Keratinocyte (primary cell): ENCODE measurements around the gene ANKRD33. TPM values are rescaled to one million over a fixed set of nuclear protein-coding genes. Genes with fewer than 3 reads are reported as not detected.

Experiments used
- DNase-seq: peaks from one replicate; pipeline ENCODE4 v3.0.0-alpha.2; 2011; ENCODE audit warnings: low read depth, missing footprints, low spot score
- FAIRE-seq: peaks from 2 replicates; lab custom pipeline; 2011; peaks lifted over from hg19 to GRCh38; lab: Jason Lieb, UNC
- H2AFZ ChIP-seq: 2 replicates; pipeline ENCODE4 v1.6.0; 2012; ENCODE audit warnings: low read length, control low read depth, inconsistent platforms; ENCODE audit not compliant: control insufficient read depth
- H3K27ac ChIP-seq: 2 replicates; pipeline ENCODE4 v1.5.1; 2011; ENCODE audit warnings: low read length; ENCODE audit not compliant: control insufficient read depth, insufficient read depth
- H3K27me3 ChIP-seq: 3 replicates; pipeline ENCODE4 v1.6.0; 2011; ENCODE audit warnings: low read length; ENCODE audit not compliant: control insufficient read depth, insufficient read depth; ENCODE audit errors: extremely low read depth
- H3K36me3 ChIP-seq, 2 experiments: 2 replicates in 1 of 2; 3 replicates in 1 of 2; pipeline ENCODE4 v1.5.1; 2011; ENCODE audit warnings: low read length in 2 of 2, mild to moderate bottlenecking in 1 of 2; ENCODE audit not compliant: control insufficient read depth in 2 of 2, insufficient read depth in 2 of 2; ENCODE audit errors: extremely low read depth in 1 of 2
- H3K4me1 ChIP-seq: 3 replicates; pipeline ENCODE4 v1.5.1; 2011; ENCODE audit warnings: low read length; ENCODE audit not compliant: control insufficient read depth, insufficient read depth; ENCODE audit errors: extremely low read depth
- H3K4me2 ChIP-seq: 3 replicates; pipeline ENCODE4 v1.6.0; 2011; ENCODE audit warnings: low read depth, low read length; ENCODE audit not compliant: control insufficient read depth, insufficient read depth; ENCODE audit errors: extremely low read depth
- H3K4me3 ChIP-seq, 3 experiments: fragments of 200-600 bp in 1 of 3; sonication (generic) in 1 of 3; 2 replicates in 2 of 3; 3 replicates in 1 of 3; pipeline ENCODE4 v1.5.1; 2011 to 2016; ENCODE audit warnings: low read length in 3 of 3, mild to moderate bottlenecking in 3 of 3, control low read depth in 2 of 3, inconsistent platforms in 1 of 3, low read depth in 1 of 3, mixed read lengths in 1 of 3, mixed run types in 1 of 3, moderate library complexity in 1 of 3; ENCODE audit not compliant: control insufficient read depth in 2 of 3, insufficient read depth in 2 of 3; ENCODE audit errors: extremely low read depth in 1 of 3
- H3K79me2 ChIP-seq: 2 replicates; pipeline ENCODE4 v1.6.0; 2012; ENCODE audit warnings: low read length; ENCODE audit not compliant: control insufficient read depth, insufficient read depth
- H3K9ac ChIP-seq: 3 replicates; pipeline ENCODE4 v1.6.0; 2011; ENCODE audit warnings: low read length; ENCODE audit not compliant: control insufficient read depth, insufficient read depth; ENCODE audit errors: extremely low read depth
- H3K9me1 ChIP-seq: 3 replicates; pipeline ENCODE4 v1.6.0; 2011; ENCODE audit warnings: low read length; ENCODE audit not compliant: control insufficient read depth, insufficient read depth; ENCODE audit errors: extremely low read depth
- H3K9me3 ChIP-seq: 2 replicates; pipeline ENCODE4 v1.5.1; 2012; ENCODE audit warnings: low read depth, low read length; ENCODE audit not compliant: control insufficient read depth
- H4K20me1 ChIP-seq: 3 replicates; pipeline ENCODE4 v1.6.0; 2011; ENCODE audit warnings: low read length; ENCODE audit not compliant: control insufficient read depth, insufficient read depth; ENCODE audit errors: extremely low read depth
- EZH2 ChIP-seq: IDR thresholded peaks from one replicate; pipeline ENCODE4 v1.6.1; 2012; ENCODE audit warnings: inconsistent platforms, mild to moderate bottlenecking, low read length, moderate library complexity
- dilution Hi-C: fragments of 300-500 bp; cut with MboI; formaldehyde crosslinking; loops from one replicate; pipeline ENCODE4 v1.7.0; 2020; ENCODE audit warnings: low sequenced_read_pairs; ENCODE audit not compliant: extremely low pct_ligation_motif_present
- polyA plus RNA-seq, 5 experiments: library from polyadenylated mRNA; depleted of rRNA in 3 of 5; stranded (reverse) in 3 of 5; stranded (forward) in 1 of 5; unstranded in 1 of 5; fragments of >200 nt; gene quantifications; 1 replicate in 1 of 5; 2 replicates in 3 of 5; 3 replicates in 1 of 5; pipeline versions ENCODE4 v1.2.1 to v1.2.3, GENCODE V29; 2011 to 2012; ENCODE audit warnings: missing spikeins in 2 of 5, low read depth in 1 of 5, low replicate concordance in 1 of 5
- TF ChIP-seq, protein P1 (sequence below), 3 experiments: IDR thresholded peaks in 1 of 3; conservative IDR thresholded peaks in 1 of 3; optimal IDR thresholded peaks in 1 of 3; 2 replicates in 2 of 3; 3 replicates in 1 of 3; pipeline versions ENCODE3 to v1.5.1; 2011; ENCODE audit warnings: low read length in 3 of 3, mild to moderate bottlenecking in 3 of 3, moderate library complexity in 2 of 3, control low read depth in 1 of 3, inconsistent platforms in 1 of 3; ENCODE audit not compliant: insufficient read depth in 2 of 3; ENCODE audit errors: extremely low read depth in 1 of 3

Gene ANKRD33
- polyA plus RNA-seq, 1 donor (not counting 4 experiments of a cell fraction or from before 2014, with no cell fraction given): not detected

DNA sequence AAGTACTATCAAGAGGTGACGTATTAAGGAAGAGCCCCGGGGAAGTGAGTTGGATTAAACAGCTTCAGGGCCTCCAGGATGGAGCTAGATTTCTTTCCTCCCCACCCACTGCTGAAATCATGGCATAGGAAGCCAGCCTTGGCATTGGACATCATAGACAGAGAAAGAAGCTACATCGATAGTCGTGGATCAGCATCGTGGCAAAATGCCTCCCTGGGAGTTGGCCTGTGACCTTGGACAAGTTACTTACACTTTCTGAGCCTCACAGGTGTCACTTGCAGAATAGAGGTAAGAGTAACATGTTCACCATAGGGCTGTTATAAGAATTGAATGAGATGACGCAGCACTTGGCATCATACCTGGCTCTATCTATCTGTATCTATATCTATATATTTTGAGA lies 5.9 kb downstream of the ANKRD33 start:
- TF ChIP-seq, protein P1, sequence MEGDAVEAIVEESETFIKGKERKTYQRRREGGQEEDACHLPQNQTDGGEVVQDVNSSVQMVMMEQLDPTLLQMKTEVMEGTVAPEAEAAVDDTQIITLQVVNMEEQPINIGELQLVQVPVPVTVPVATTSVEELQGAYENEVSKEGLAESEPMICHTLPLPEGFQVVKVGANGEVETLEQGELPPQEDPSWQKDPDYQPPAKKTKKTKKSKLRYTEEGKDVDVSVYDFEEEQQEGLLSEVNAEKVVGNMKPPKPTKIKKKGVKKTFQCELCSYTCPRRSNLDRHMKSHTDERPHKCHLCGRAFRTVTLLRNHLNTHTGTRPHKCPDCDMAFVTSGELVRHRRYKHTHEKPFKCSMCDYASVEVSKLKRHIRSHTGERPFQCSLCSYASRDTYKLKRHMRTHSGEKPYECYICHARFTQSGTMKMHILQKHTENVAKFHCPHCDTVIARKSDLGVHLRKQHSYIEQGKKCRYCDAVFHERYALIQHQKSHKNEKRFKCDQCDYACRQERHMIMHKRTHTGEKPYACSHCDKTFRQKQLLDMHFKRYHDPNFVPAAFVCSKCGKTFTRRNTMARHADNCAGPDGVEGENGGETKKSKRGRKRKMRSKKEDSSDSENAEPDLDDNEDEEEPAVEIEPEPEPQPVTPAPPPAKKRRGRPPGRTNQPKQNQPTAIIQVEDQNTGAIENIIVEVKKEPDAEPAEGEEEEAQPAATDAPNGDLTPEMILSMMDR (optimal IDR thresholded peaks at IDR 0.05 in 1 of 3, IDR thresholded peaks at IDR 0.05 in 1 of 3, conservative IDR thresholded peaks at IDR 0.05 in 1 of 3; ENCODE audit: extremely low read depth in 1 of 3, insufficient read depth in 2 of 3, low read length in 3 of 3): no peak
- TF ChIP-seq EZH2: no peak
- Histone ChIP-seq H3K9ac (no peak overlapping the region), H4K20me1 (no peaks in the 10 kb centered on the region), H3K9me1 (no peaks in the 10 kb centered on the region), H3K79me2 (no peaks in the 10 kb centered on the region), H3K4me1 (no peaks in the 10 kb centered on the region), H3K4me2 (no peak overlapping the region), H3K27me3 (peaks cover 3% of the 10 kb centered on the region), H2AFZ (no peak overlapping the region), H3K9me3 (no peaks in the 10 kb centered on the region), H3K36me3 (no peaks in the 10 kb centered on the region), H3K4me3 (no peak overlapping the region), H3K27ac (no peak overlapping the region)
- dilution Hi-C loops: no loop called here
- DNase-seq (no peak), FAIRE-seq (no peak)

DNA sequence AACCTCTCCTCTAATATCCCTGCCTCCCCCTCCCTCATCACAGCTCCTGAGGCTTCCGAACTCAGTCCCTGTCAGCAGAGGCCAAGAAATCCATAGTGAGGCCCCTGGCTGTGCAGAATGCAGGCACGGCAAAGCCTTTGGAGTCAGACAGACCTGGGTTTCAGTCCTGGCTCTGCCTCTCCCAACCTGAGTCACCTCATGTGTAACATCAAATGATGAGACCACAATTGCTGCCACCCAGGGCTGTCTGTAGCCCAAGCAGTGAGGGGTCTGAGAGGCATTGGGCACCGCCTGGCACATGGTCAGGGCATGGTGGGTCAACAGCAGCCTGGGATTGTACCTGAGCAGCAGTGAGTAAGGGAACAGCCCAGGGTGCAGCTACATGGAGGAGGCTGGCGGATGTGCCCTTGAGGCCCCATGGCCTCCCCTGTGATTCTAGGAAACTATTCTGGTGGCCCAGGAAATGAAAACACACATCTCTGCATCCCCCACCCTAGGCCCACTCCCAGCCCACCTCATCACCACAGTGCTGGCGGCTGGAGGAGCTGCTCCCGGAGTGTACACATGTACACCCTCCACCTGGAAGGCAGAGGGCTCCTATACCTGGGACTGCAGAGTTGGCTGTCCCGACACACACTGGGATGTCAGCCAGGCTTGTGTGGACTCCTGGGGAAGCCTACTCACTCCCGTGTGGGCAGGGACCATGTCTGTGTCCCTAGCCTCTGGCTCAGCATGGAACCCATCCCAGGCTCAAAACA lies 7.7 kb downstream of the ANKRD33 start:
- dilution Hi-C loops: no loop called here
- FAIRE-seq: no peak
- Histone ChIP-seq H3K79me2 (no peaks in the 10 kb centered on the region), H3K9me1 (no peaks in the 10 kb centered on the region), H3K4me2 (no peak overlapping the region), H4K20me1 (no peaks in the 10 kb centered on the region), H3K9ac (no peak overlapping the region), H2AFZ (no peak overlapping the region), H3K27ac (no peak overlapping the region), H3K36me3 (no peaks in the 10 kb centered on the region), H3K4me1 (no peaks in the 10 kb centered on the region), H3K4me3 (no peak overlapping the region), H3K9me3 (no peaks in the 10 kb centered on the region), H3K27me3 (peaks cover 3% of the 10 kb centered on the region)
- TF ChIP-seq, protein P1 (optimal IDR thresholded peaks at IDR 0.05 in 1 of 3, IDR thresholded peaks at IDR 0.05 in 1 of 3, conservative IDR thresholded peaks at IDR 0.05 in 1 of 3; ENCODE audit: extremely low read depth in 1 of 3, insufficient read depth in 2 of 3, low read length in 3 of 3): no peak
- TF ChIP-seq EZH2: no peak
- DNase-seq: no peak
